Right lobe of liver (tissue), 6 donors: Measurements from ENCODE around the gene SCUBE3. TPM values are rescaled to one million over a fixed set of nuclear protein-coding genes. Genes with fewer than 3 reads are reported as not detected.

ENCODE experiments used
- ATAC-seq, 4 donors: fragments of 200-7000 bp; cut with Tn5 transposase; one replicate each; pipeline ENCODE4 v1.9.1; 2020; ENCODE audit warnings: mild to moderate bottlenecking in 4 of 4, moderate library complexity in 4 of 4
- DNase-seq, 3 donors: peaks; one replicate each; pipeline ENCODE4 v3.0.0-alpha.2; 2020
- H3K27ac ChIP-seq, 3 donors: fragments of 200-600 bp; one replicate each; pipeline ENCODE4 v1.8.0; 2022
- H3K27me3 ChIP-seq, 2 donors: fragments of 200-600 bp; one replicate each; pipeline ENCODE4 v1.8.0; 2022
- H3K36me3 ChIP-seq, 4 donors: fragments of 200-600 bp; sonication (generic) in 1 of 4; one replicate each; pipeline versions ENCODE4 v1.5.1 to v1.8.0; 2017 to 2022; ENCODE audit warnings: control low read depth in 1 of 4
- H3K4me1 ChIP-seq, 4 donors: fragments of 200-600 bp; sonication (generic) in 1 of 4; one replicate each; pipeline versions ENCODE4 v1.5.1 to v1.8.0; 2017 to 2022; ENCODE audit warnings: control low read depth in 1 of 4
- H3K4me3 ChIP-seq, 3 donors: fragments of 200-600 bp; one replicate each; pipeline ENCODE4 v1.8.0; 2022
- H3K9me3 ChIP-seq, 4 donors: fragments of 200-600 bp; sonication (generic) in 1 of 4; one replicate each; pipeline versions ENCODE4 v1.5.1 to v1.8.0; 2017 to 2022; ENCODE audit warnings: control low read depth in 1 of 4
- CTCF ChIP-seq, 4 donors: fragments of 200-600 bp in 3 of 4; fragments of 450-650 bp in 1 of 4; IDR thresholded peaks; one replicate each; pipeline versions ENCODE4 v1.5.1 to v1.8.0; 2016 to 2022; ENCODE audit warnings: antibody characterized with exemption in 4 of 4, mild to moderate bottlenecking in 2 of 4
- POLR2A ChIP-seq: fragments of 450-650 bp; IDR thresholded peaks from one replicate; pipeline ENCODE4 v1.6.1; 2017; ENCODE audit warnings: antibody characterized with exemption, mild to moderate bottlenecking
- WGBS: methylation state at CpG from one replicate; pipeline ENCODE4 v1.1.6; 2018; ENCODE audit warnings: low coverage, low lambda C conversion rate; ENCODE audit not compliant: insufficient coverage; ENCODE audit errors: missing lambda C conversion rate; 5-methylcytosine and 5-hydroxymethylcytosine counted together
- intact Hi-C, 2 donors: fragments of 100-400 bp; cut with DNase I; formaldehyde crosslinking; loops; one replicate each; pipeline versions ENCODE4 v1.11.2 to v1.14.1; 2022
- total RNA-seq, 6 experiments: library from RNA; depleted of rRNA in 2 of 6; stranded (reverse); fragments of >200 nt in 2 of 6; fragmentation: NEBNext Ultra II Directional in 3 of 6; extraction: Animal tissue kit (Norgen Biotek cat#: 25700) in 3 of 6; gene quantifications; one replicate each; pipeline versions ENCODE4 v1.1.0 to v1.2.4, GENCODE V29; 2016 to 2023
- donor health status: DM: no; HTN: yes; CAD: no.
- donor health status: DM: no; HTN: no; CAD: no.
- donor health status: DM: no; HTN: no; CAD: no.
- donor health status: DM: no; HTN: yes; CAD: no.
- donor health status: DM: no; HTN: yes; CAD: no.

The SCUBE3 gene
- total RNA-seq, 6 experiments from 2014 or later = 0.05 to 0.11 (median 0.07) TPM; not detected in 2

GRCh38 chr6:35206346-35206745 lies 7.4 kb upstream of the SCUBE3 start:
- intact Hi-C loops = loop anchor here in 1 of 2 donors (5.0 to 10.0 kb wide), 2 partner anchors 36 to 62 kb away; partner anchors contain the start of gene TCP11
- 38% methylated on average over 1 of the region's 1 CpG for WGBS
- no peak for ATAC-seq

GRCh38 chr6:35208419-35208818 lies 5.3 kb upstream of the SCUBE3 start:
- Histone ChIP-seq H3K27me3 (no peaks in the 10 kb centered on the region), H3K4me1 (peaks cover 0 to 4% (median 0%) of the 10 kb centered on the region in 4 donors), H3K4me3 (no peak overlapping the region), H3K36me3 (no peaks in the 10 kb centered on the region), H3K9me3 (no peaks in the 10 kb centered on the region), H3K27ac (no peak overlapping the region)
- intact Hi-C loops = loop anchor here in 1 of 2 donors (5.0 to 10.0 kb wide), 2 partner anchors 34 to 64 kb away; partner anchors contain the start of gene TCP11
- DNase-seq (no peak), ATAC-seq (no peak)
- no peak for TF ChIP-seq CTCF (IDR thresholded peaks at IDR 0.05)
- WGBS = 38% methylated on average over 4 of the region's 4 CpGs

More at GRCh38 chr6:35206346-35206745, 7.4 kb upstream of the SCUBE3 start:
- TF ChIP-seq POLR2A = no peak
- TF ChIP-seq CTCF (IDR thresholded peaks at IDR 0.05) = no peak
- no peak for DNase-seq
- no peaks in the 10 kb centered on the region for H3K4me1 ChIP-seq
- no peaks in the 10 kb centered on the region for H3K27me3 ChIP-seq
- H3K4me3 ChIP-seq = no peak overlapping the region
- H3K36me3 ChIP-seq = no peaks in the 10 kb centered on the region
- no peaks in the 10 kb centered on the region for H3K9me3 ChIP-seq
- H3K27ac ChIP-seq = no peak overlapping the region

- no peak for DNase-seq
- Histone ChIP-seq H3K27me3 (no peaks in the 10 kb centered on the region), H3K4me1 (peaks cover 0 to 7% (median 0%) of the 10 kb centered on the region in 4 donors), H3K4me3 (no peak overlapping the region), H3K36me3 (no peaks in the 10 kb centered on the region), H3K27ac (no peak overlapping the region), H3K9me3 (no peaks in the 10 kb centered on the region)
- no peak for TF ChIP-seq CTCF (IDR thresholded peaks at IDR 0.05)
- no peak for TF ChIP-seq POLR2A
- ATAC-seq = no peak
- intact Hi-C loops = loop anchor here in 1 of 2 donors (5.0 to 10.0 kb wide), 2 partner anchors 33 to 64 kb away; partner anchors contain the start of gene TCP11
- WGBS = 63% methylated on average over 1 of the region's 1 CpG
These were observed 4.7 kb upstream of the SCUBE3 start for GRCh38 chr6:35209081-35209480.

GRCh38 chr6:35209622-35210247 lies 4.0 kb upstream of the SCUBE3 start:
- WGBS = 82% methylated on average over 2 of the region's 2 CpGs
- Histone ChIP-seq H3K9me3 (no peaks in the 10 kb centered on the region), H3K36me3 (no peaks in the 10 kb centered on the region), H3K27me3 (peaks cover 0 to 4% of the 10 kb centered on the region in 2 donors), H3K4me1 (peaks cover 0 to 13% (median 0%) of the 10 kb centered on the region in 4 donors), H3K27ac (no peak overlapping the region), H3K4me3 (no peak overlapping the region)
- ATAC-seq (no peak), DNase-seq (no peak)
- TF ChIP-seq CTCF (IDR thresholded peaks at IDR 0.05) = no peak
- intact Hi-C loops = loop anchor here in 1 of 2 donors (5.0 to 10.0 kb wide), 2 partner anchors 33 to 65 kb away; partner anchors contain the start of gene TCP11
